ENCODE data around the gene ARHGEF6.
"Not testable (repeated sequence)": the region's sequence is repeated elsewhere in the genome, so short reads cannot be mapped to it uniquely, and the experiment has no call there.

ARHGEF6 gene

DNA sequence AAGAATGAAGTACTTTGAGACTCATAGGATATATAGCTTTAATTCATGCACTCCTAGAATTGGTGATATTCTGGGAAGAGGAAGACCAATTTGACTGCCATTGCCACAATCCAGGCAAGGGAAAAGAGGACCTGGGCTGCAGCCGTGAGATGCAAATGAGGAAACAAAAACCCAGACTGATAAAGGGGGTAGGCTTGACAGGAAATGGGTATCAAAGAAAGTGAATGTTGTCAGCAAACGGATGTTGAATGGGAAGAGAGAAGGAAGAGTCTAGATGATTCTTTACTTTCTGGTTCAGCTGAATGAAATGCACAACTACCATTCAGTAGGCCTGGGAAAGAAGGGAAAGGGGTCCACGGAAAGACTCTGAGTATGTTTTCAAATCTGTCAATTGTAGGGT lies 17.1 kb upstream of the ARHGEF6 start:
- TF ChIP-seq, protein P1, sequence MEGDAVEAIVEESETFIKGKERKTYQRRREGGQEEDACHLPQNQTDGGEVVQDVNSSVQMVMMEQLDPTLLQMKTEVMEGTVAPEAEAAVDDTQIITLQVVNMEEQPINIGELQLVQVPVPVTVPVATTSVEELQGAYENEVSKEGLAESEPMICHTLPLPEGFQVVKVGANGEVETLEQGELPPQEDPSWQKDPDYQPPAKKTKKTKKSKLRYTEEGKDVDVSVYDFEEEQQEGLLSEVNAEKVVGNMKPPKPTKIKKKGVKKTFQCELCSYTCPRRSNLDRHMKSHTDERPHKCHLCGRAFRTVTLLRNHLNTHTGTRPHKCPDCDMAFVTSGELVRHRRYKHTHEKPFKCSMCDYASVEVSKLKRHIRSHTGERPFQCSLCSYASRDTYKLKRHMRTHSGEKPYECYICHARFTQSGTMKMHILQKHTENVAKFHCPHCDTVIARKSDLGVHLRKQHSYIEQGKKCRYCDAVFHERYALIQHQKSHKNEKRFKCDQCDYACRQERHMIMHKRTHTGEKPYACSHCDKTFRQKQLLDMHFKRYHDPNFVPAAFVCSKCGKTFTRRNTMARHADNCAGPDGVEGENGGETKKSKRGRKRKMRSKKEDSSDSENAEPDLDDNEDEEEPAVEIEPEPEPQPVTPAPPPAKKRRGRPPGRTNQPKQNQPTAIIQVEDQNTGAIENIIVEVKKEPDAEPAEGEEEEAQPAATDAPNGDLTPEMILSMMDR (conservative IDR thresholded peaks at IDR 0.05; ENCODE audit: low read length) = no peak
- TF ChIP-seq EZH2phosphoT487 (IDR thresholded peaks at IDR 0.05; ENCODE audit: borderline replicate concordance) = no peak
- H3F3A ChIP-seq (ENCODE audit: low read depth) = no peaks in the 10 kb centered on the region
- no peak overlapping the region for H3K9ac ChIP-seq (ENCODE audit: low read depth, low read length, poor library complexity, severe bottlenecking)
- H3K4me2 ChIP-seq (ENCODE audit: low read depth, low read length, poor library complexity, severe bottlenecking) = no peak overlapping the region
- H3K9me2 ChIP-seq (replicated peaks; ENCODE audit: low read depth, low read length) = no peaks in the 10 kb centered on the region
- no peaks in the 10 kb centered on the region for H3K27me3 ChIP-seq (ENCODE audit: insufficient read depth, low read length, poor library complexity, severe bottlenecking)
- H3K36me3 ChIP-seq (ENCODE audit: insufficient read depth, low read length) = no peaks in the 10 kb centered on the region
- no peak overlapping the region for H3K4me3 ChIP-seq (ENCODE audit: low read length, poor library complexity, severe bottlenecking)
- no peaks in the 10 kb centered on the region for H3K79me2 ChIP-seq (ENCODE audit: insufficient read depth, low read length)
- no peak overlapping the region for H2AFZ ChIP-seq (ENCODE audit: low read length)
- no peaks in the 10 kb centered on the region for H3K9me3 ChIP-seq (ENCODE audit: insufficient read depth, low read depth, low read length)
- no peaks in the 10 kb centered on the region for H4K20me1 ChIP-seq (ENCODE audit: insufficient read depth, low read length, poor library complexity, severe bottlenecking)
- H3K4me1 ChIP-seq (ENCODE audit: insufficient read depth, low read length, poor library complexity, severe bottlenecking) = no peaks in the 10 kb centered on the region

GRCh38 chrX:136795132-136795531 lies 14.4 kb upstream of the ARHGEF6 start:
- not testable (repeated sequence) for H3K9me3 ChIP-seq (ENCODE audit: insufficient read depth, low read depth, low read length); H3K36me3 ChIP-seq (ENCODE audit: insufficient read depth, low read length); H3K4me3 ChIP-seq (ENCODE audit: low read length, poor library complexity, severe bottlenecking); H3K79me2 ChIP-seq (ENCODE audit: insufficient read depth, low read length); H3K9ac ChIP-seq (ENCODE audit: low read depth, low read length, poor library complexity, severe bottlenecking); H2AFZ ChIP-seq (ENCODE audit: low read length); H3F3A ChIP-seq (ENCODE audit: low read depth); H3K27me3 ChIP-seq (ENCODE audit: insufficient read depth, low read length, poor library complexity, severe bottlenecking); H3K4me1 ChIP-seq (ENCODE audit: insufficient read depth, low read length, poor library complexity, severe bottlenecking); H3K4me2 ChIP-seq (ENCODE audit: low read depth, low read length, poor library complexity, severe bottlenecking); H4K20me1 ChIP-seq (ENCODE audit: insufficient read depth, low read length, poor library complexity, severe bottlenecking); H3K9me2 ChIP-seq (replicated peaks; ENCODE audit: low read depth, low read length)

GRCh38 chrX:136794660-136795059 lies 13.9 kb upstream of the ARHGEF6 start:
- not testable (repeated sequence) for H3K9me3 ChIP-seq (ENCODE audit: insufficient read depth, low read depth, low read length); H3K4me3 ChIP-seq (ENCODE audit: low read length, poor library complexity, severe bottlenecking); H3K9ac ChIP-seq (ENCODE audit: low read depth, low read length, poor library complexity, severe bottlenecking); H3F3A ChIP-seq (ENCODE audit: low read depth); H3K4me1 ChIP-seq (ENCODE audit: insufficient read depth, low read length, poor library complexity, severe bottlenecking); H3K9me2 ChIP-seq (replicated peaks; ENCODE audit: low read depth, low read length); H2AFZ ChIP-seq (ENCODE audit: low read length); H3K27me3 ChIP-seq (ENCODE audit: insufficient read depth, low read length, poor library complexity, severe bottlenecking); H3K79me2 ChIP-seq (ENCODE audit: insufficient read depth, low read length); H4K20me1 ChIP-seq (ENCODE audit: insufficient read depth, low read length, poor library complexity, severe bottlenecking); H3K4me2 ChIP-seq (ENCODE audit: low read depth, low read length, poor library complexity, severe bottlenecking); H3K36me3 ChIP-seq (ENCODE audit: insufficient read depth, low read length)

DNA sequence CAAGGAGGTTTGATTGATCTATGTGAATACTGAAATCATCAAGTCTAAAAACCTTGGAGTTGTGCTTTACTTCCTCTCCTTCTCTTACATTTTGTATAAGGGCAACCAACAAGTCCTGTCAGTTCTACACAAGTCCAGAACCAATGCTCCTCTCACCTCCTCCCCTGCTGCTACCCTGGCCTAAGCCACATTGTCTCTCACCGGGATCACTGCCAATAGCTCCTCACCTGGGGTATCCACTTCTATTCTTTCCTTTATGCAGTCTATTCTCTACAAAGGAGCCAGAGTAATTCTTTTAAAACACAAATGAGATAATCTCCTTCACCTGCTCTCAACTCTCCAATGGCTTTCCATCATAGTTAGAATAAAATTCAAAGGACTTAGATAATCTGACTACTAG lies 13.3 kb upstream of the ARHGEF6 start:
- Histone ChIP-seq H4K20me1 (ENCODE audit: insufficient read depth, low read length, poor library complexity, severe bottlenecking) (no peaks in the 10 kb centered on the region), H3K4me1 (ENCODE audit: insufficient read depth, low read length, poor library complexity, severe bottlenecking) (no peaks in the 10 kb centered on the region), H3K4me2 (ENCODE audit: low read depth, low read length, poor library complexity, severe bottlenecking) (no peak overlapping the region), H3K79me2 (ENCODE audit: insufficient read depth, low read length) (no peaks in the 10 kb centered on the region), H3K9me3 (ENCODE audit: insufficient read depth, low read depth, low read length) (no peaks in the 10 kb centered on the region), H3K9ac (ENCODE audit: low read depth, low read length, poor library complexity, severe bottlenecking) (no peak overlapping the region), H3K4me3 (ENCODE audit: low read length, poor library complexity, severe bottlenecking) (no peak overlapping the region), H3K27me3 (ENCODE audit: insufficient read depth, low read length, poor library complexity, severe bottlenecking) (no peaks in the 10 kb centered on the region), H2AFZ (ENCODE audit: low read length) (no peak overlapping the region), H3K9me2 (replicated peaks; ENCODE audit: low read depth, low read length) (no peaks in the 10 kb centered on the region), H3K36me3 (ENCODE audit: insufficient read depth, low read length) (no peaks in the 10 kb centered on the region), H3F3A (ENCODE audit: low read depth) (no peaks in the 10 kb centered on the region)
- TF ChIP-seq, protein P1 (conservative IDR thresholded peaks at IDR 0.05; ENCODE audit: low read length) = no peak
- TF ChIP-seq EZH2phosphoT487 (IDR thresholded peaks at IDR 0.05; ENCODE audit: borderline replicate concordance) = no peak

Data from Loucy (cell line).